B cell (primary cell): Measurements from ENCODE around the gene CPEB3. TPM values are rescaled to one million over a fixed set of nuclear protein-coding genes. Genes with fewer than 3 reads are reported as not detected.

Experiments
- ATAC-seq: fragments of 200-7000 bp; cut with Tn5 transposase; one replicate; pipeline ENCODE4 v1.10.0; 2021; ENCODE audit warnings: low read depth, mild to moderate bottlenecking, moderate number of reproducible peaks, moderate library complexity
- CTCF ChIA-PET: fragments of 350-600 bp; sonication (Branson Sonifier 250); formaldehyde crosslinking; loops from one replicate; lab custom pipeline; 2021; ENCODE audit warnings: antibody characterized with exemption, inconsistent platforms; lab: Charles Lee
- POLR2A ChIA-PET: fragments of 350-600 bp; sonication (Branson Sonifier 250); formaldehyde crosslinking; loops from one replicate; lab custom pipeline; 2021; ENCODE audit warnings: antibody characterized with exemption; lab: Charles Lee
- DNase-seq: peaks from one replicate; pipeline ENCODE4 v3.0.0; 2013
- H2AFZ ChIP-seq: 2 replicates; pipeline ENCODE4 v1.6.1; 2012; ENCODE audit warnings: mild to moderate bottlenecking, low read depth, low read length; ENCODE audit not compliant: insufficient read depth, poor library complexity, severe bottlenecking
- H3K27ac ChIP-seq, 2 donors: 1 replicate in 1 of 2; 2 replicates in 1 of 2; pipeline ENCODE4 v1.5.1; 2012 to 2013; ENCODE audit warnings: low read length in 2 of 2, mild to moderate bottlenecking in 2 of 2, moderate library complexity in 1 of 2
- H3K27me3 ChIP-seq, 4 experiments: fragments of 200-600 bp in 1 of 4; sonication (generic) in 1 of 4; replicated peaks in 1 of 4; 1 replicate in 2 of 4; 2 replicates in 2 of 4; pipeline versions ENCODE4 v1.6.1 to v1.7.0; 2013 to 2016; ENCODE audit warnings: low read length in 3 of 4, mild to moderate bottlenecking in 2 of 4, mixed read lengths in 1 of 4, moderate library complexity in 1 of 4; ENCODE audit not compliant: insufficient read depth in 4 of 4, control insufficient read depth in 3 of 4; ENCODE audit errors: control extremely low read depth in 1 of 4
- H3K36me3 ChIP-seq, 2 experiments: replicated peaks in 1 of 2; 1 replicate in 1 of 2; 2 replicates in 1 of 2; pipeline versions ENCODE4 v1.6.1 to v1.7.1; 2013; ENCODE audit warnings: low read length in 1 of 2; ENCODE audit not compliant: insufficient read depth in 2 of 2, control insufficient read depth in 1 of 2; ENCODE audit errors: control extremely low read depth in 1 of 2, extremely low read depth in 1 of 2
- H3K4me1 ChIP-seq, 2 donors: fragments of 200-600 bp in 1 of 2; sonication (generic) in 1 of 2; 1 replicate in 1 of 2; 2 replicates in 1 of 2; pipeline versions ENCODE4 v1.5.1 to v1.6.1; 2013 to 2017; ENCODE audit warnings: low read length in 2 of 2; ENCODE audit not compliant: control insufficient read depth in 2 of 2, insufficient read depth in 2 of 2
- H3K4me2 ChIP-seq: replicated peaks from 2 replicates; pipeline ENCODE3; 2012; ENCODE audit warnings: mild to moderate bottlenecking, low read depth, low read length; ENCODE audit not compliant: poor library complexity, severe bottlenecking
- H3K4me3 ChIP-seq, 5 experiments: fragments of 200-600 bp in 1 of 5; sonication (generic) in 1 of 5; 1 replicate in 3 of 5; 2 replicates in 2 of 5; pipeline versions ENCODE4 v1.5.1 to v1.7.0; 2011 to 2016; ENCODE audit warnings: low read length in 4 of 5, mild to moderate bottlenecking in 4 of 5, low read depth in 2 of 5, control low read depth in 1 of 5, moderate library complexity in 1 of 5; ENCODE audit not compliant: insufficient read depth in 1 of 5; ENCODE audit errors: control extremely low read depth in 1 of 5, extremely low read depth in 1 of 5
- H3K79me2 ChIP-seq: fragments of 200-600 bp; sonication (generic); one replicate; pipeline ENCODE4 v1.6.0; 2016; ENCODE audit warnings: low read length; ENCODE audit not compliant: control insufficient read depth, insufficient read depth
- H3K9ac ChIP-seq: fragments of 200-600 bp; sonication (generic); 2 replicates; pipeline ENCODE4 v1.6.1; 2017; ENCODE audit warnings: mild to moderate bottlenecking, low read length, moderate library complexity
- H3K9me3 ChIP-seq, 3 donors: one replicate each; pipeline versions ENCODE4 v1.6.1 to v1.7.1; 2013; ENCODE audit warnings: low read length in 2 of 3; ENCODE audit not compliant: control insufficient read depth in 2 of 3, insufficient read depth in 1 of 3; ENCODE audit errors: control extremely low read depth in 1 of 3
- H4K20me1 ChIP-seq: 2 replicates; pipeline ENCODE4 v1.6.0; 2012; ENCODE audit warnings: mild to moderate bottlenecking, low read length; ENCODE audit not compliant: insufficient read depth, control insufficient read depth, poor library complexity, severe bottlenecking
- H3K27ac Mint-ChIP-seq: one replicate; pipeline ENCODE4 v1.8.0; 2021; ENCODE audit warnings: mixed read lengths
- H3K27me3 Mint-ChIP-seq: one replicate; pipeline ENCODE4 v1.8.0; 2021; ENCODE audit warnings: mixed read lengths
- H3K4me1 Mint-ChIP-seq: one replicate; pipeline ENCODE4 v1.8.0; 2021; ENCODE audit warnings: mixed read lengths
- H3K4me3 Mint-ChIP-seq: one replicate; pipeline ENCODE4 v1.8.0; 2021; ENCODE audit warnings: mixed read lengths
- H3K9me3 Mint-ChIP-seq: one replicate; pipeline ENCODE4 v1.8.0; 2022; ENCODE audit warnings: mixed read lengths; ENCODE audit not compliant: insufficient read depth
- EZH2 ChIP-seq: IDR thresholded peaks from 2 replicates; pipeline ENCODE4 v1.6.1; 2012; ENCODE audit warnings: borderline replicate concordance, low read depth, mild to moderate bottlenecking, moderate library complexity, low read length; ENCODE audit not compliant: insufficient read depth, poor library complexity, severe bottlenecking
- WGBS: methylation state at CpG from one replicate; pipeline ENCODE4 v1.1.5; 2013; ENCODE audit warnings: missing lambda C conversion rate; ENCODE audit not compliant: insufficient coverage; 5-methylcytosine and 5-hydroxymethylcytosine counted together
- intact Hi-C: fragments of 100-400 bp; cut with micrococcal nuclease; formaldehyde crosslinking; loops from one replicate; pipeline ENCODE4 v1.10.0; 2022
- polyA plus RNA-seq: library from polyadenylated mRNA; depleted of rRNA; stranded (reverse); fragments of >200 nt; gene quantifications from 2 replicates; pipeline ENCODE4 v1.2.3, GENCODE V29; 2012
- total RNA-seq, 2 donors: library from RNA; stranded (reverse); fragments of 120-200 nt in 1 of 2; gene quantifications; 1 replicate in 1 of 2; 2 replicates in 1 of 2; pipeline versions ENCODE4 v1.2.3 to v1.2.4, GENCODE V29; 2013 to 2022
- TF ChIP-seq, protein P1 (sequence below): fragments of 200-600 bp; IDR thresholded peaks from one replicate; pipeline ENCODE4 v1.8.0; 2022; ENCODE audit warnings: antibody characterized with exemption, mild to moderate bottlenecking

CPEB3 gene
- total and polyA plus RNA-seq, 2 donors (not counting 1 experiment from before 2014, with no cell fraction given) = 1.6 to 6.7 TPM

GRCh38 chr10:92183199-92183598, 107.7 kb downstream of the CPEB3 start:
- no peaks in the 10 kb centered on the region for H4K20me1 ChIP-seq
- no peak overlapping the region for H2AFZ ChIP-seq
- Mint-ChIP-seq H3K4me1 (peaks cover 6% of the 10 kb centered on the region), H3K4me3 (no peak overlapping the region), H3K9me3 (no peaks in the 10 kb centered on the region), H3K27me3 (no peaks in the 10 kb centered on the region), H3K27ac (no peak overlapping the region)
- peaks cover 5 to 6% of the 10 kb centered on the region in 2 donors for H3K4me1 ChIP-seq
- H3K36me3 ChIP-seq = peaks cover 2 to 6% of the 10 kb centered on the region in 2 experiments
- ChIA-PET CTCF (interaction anchor here (0.6 to 0.7 kb wide), 2 partner anchors 16 to 51 kb away, joined by 4 to 5 read pairs; no protein-coding TSS in a partner anchor), POLR2A (interaction anchor here (0.7 kb wide), 1 partner anchor 12 kb away, joined by 8 read pairs; no protein-coding TSS in a partner anchor)
- intact Hi-C loops = loop anchor here (10.0 kb wide), 1 partner anchor 68 kb away; no protein-coding TSS in a partner anchor
- H3K27ac ChIP-seq = no peak overlapping the region
- no peaks in the 10 kb centered on the region for H3K9me3 ChIP-seq
- H3K4me3 ChIP-seq = no peak overlapping the region
- no peak for ATAC-seq
- no peaks in the 10 kb centered on the region for H3K27me3 ChIP-seq
- TF ChIP-seq EZH2 = no peak
- TF ChIP-seq, protein P1, sequence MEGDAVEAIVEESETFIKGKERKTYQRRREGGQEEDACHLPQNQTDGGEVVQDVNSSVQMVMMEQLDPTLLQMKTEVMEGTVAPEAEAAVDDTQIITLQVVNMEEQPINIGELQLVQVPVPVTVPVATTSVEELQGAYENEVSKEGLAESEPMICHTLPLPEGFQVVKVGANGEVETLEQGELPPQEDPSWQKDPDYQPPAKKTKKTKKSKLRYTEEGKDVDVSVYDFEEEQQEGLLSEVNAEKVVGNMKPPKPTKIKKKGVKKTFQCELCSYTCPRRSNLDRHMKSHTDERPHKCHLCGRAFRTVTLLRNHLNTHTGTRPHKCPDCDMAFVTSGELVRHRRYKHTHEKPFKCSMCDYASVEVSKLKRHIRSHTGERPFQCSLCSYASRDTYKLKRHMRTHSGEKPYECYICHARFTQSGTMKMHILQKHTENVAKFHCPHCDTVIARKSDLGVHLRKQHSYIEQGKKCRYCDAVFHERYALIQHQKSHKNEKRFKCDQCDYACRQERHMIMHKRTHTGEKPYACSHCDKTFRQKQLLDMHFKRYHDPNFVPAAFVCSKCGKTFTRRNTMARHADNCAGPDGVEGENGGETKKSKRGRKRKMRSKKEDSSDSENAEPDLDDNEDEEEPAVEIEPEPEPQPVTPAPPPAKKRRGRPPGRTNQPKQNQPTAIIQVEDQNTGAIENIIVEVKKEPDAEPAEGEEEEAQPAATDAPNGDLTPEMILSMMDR = no peak
- WGBS = no CpG with 5 or more reads among the region's 4 CpGs
- no peak for DNase-seq
- no peaks in the 10 kb centered on the region for H3K79me2 ChIP-seq
- H3K4me2 ChIP-seq = no peak overlapping the region
- H3K9ac ChIP-seq = no peak overlapping the region

DNA sequence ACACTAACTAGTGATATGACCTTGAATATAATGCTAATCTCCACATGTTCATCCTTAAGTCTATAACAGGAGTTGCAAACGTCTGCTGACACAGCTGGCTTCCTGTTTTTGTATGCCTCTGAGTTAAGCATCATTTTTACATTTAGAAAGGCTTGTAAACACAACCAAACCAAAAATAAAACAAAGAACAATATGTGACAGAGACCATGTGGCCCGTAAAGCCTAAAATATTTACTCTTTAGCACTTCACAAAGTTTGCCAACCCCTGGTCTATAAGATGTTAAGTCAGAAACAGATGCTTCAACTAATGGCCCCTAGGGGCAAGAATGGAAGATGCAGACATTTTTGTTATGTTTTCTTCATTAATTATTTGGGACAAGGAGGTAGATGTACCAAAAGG, 109.3 kb downstream of the CPEB3 start:
- no peaks in the 10 kb centered on the region for H3K9me3 Mint-ChIP-seq
- peaks cover 2 to 6% of the 10 kb centered on the region in 2 experiments for H3K36me3 ChIP-seq
- H3K4me3 Mint-ChIP-seq = no peak overlapping the region
- H3K4me1 ChIP-seq = peaks cover 5 to 6% of the 10 kb centered on the region in 2 donors
- no peak overlapping the region for H3K27ac Mint-ChIP-seq
- H4K20me1 ChIP-seq = no peaks in the 10 kb centered on the region
- peak overlapping the region; percentile 27 for H3K4me2 ChIP-seq
- H3K79me2 ChIP-seq = no peaks in the 10 kb centered on the region
- no peaks in the 10 kb centered on the region for H3K27me3 Mint-ChIP-seq
- ChIA-PET CTCF (interaction anchor here (0.5 to 1.2 kb wide), 3 partner anchors 53 to 109 kb away, joined by 3 to 5 read pairs (median 4); no protein-coding TSS in a partner anchor), POLR2A (no interaction called here)
- intact Hi-C loops = loop anchor here (10.0 kb wide), 1 partner anchor 67 kb away; no protein-coding TSS in a partner anchor
- H3K4me3 ChIP-seq = no peak overlapping the region
- H3K4me1 Mint-ChIP-seq = peaks cover 6% of the 10 kb centered on the region
- DNase-seq (peak; percentile 19), ATAC-seq (no peak)
- H3K27ac ChIP-seq = peak overlapping the region in 1 of 2 donors; percentile 18
- H3K9me3 ChIP-seq = no peaks in the 10 kb centered on the region
- no peaks in the 10 kb centered on the region for H3K27me3 ChIP-seq
- no peak overlapping the region for H3K9ac ChIP-seq
- H2AFZ ChIP-seq = peak overlapping the region; percentile 31
- WGBS = 0% methylated on average over 1 of the region's 2 CpGs
- TF ChIP-seq, protein P1 = peak; percentile 43
- no peak for TF ChIP-seq EZH2
